Keratinocyte (primary cell): ENCODE results near the gene MYNN. TPM values are rescaled to one million over a fixed set of nuclear protein-coding genes. Genes with fewer than 3 reads are reported as not detected.

Experiments used
- DNase-seq: peaks from one replicate; pipeline ENCODE4 v3.0.0-alpha.2; 2011; ENCODE audit warnings: low read depth, missing footprints, low spot score
- FAIRE-seq: peaks from 2 replicates; lab custom pipeline; 2011; peaks lifted over from hg19 to GRCh38; lab: Jason Lieb, UNC
- H2AFZ ChIP-seq: 2 replicates; pipeline ENCODE4 v1.6.0; 2012; ENCODE audit warnings: low read length, control low read depth, inconsistent platforms; ENCODE audit not compliant: control insufficient read depth
- H3K27ac ChIP-seq: 2 replicates; pipeline ENCODE4 v1.5.1; 2011; ENCODE audit warnings: low read length; ENCODE audit not compliant: control insufficient read depth, insufficient read depth
- H3K27me3 ChIP-seq: 3 replicates; pipeline ENCODE4 v1.6.0; 2011; ENCODE audit warnings: low read length; ENCODE audit not compliant: control insufficient read depth, insufficient read depth; ENCODE audit errors: extremely low read depth
- H3K36me3 ChIP-seq, 2 experiments: 2 replicates in 1 of 2; 3 replicates in 1 of 2; pipeline ENCODE4 v1.5.1; 2011; ENCODE audit warnings: low read length in 2 of 2, mild to moderate bottlenecking in 1 of 2; ENCODE audit not compliant: control insufficient read depth in 2 of 2, insufficient read depth in 2 of 2; ENCODE audit errors: extremely low read depth in 1 of 2
- H3K4me1 ChIP-seq: 3 replicates; pipeline ENCODE4 v1.5.1; 2011; ENCODE audit warnings: low read length; ENCODE audit not compliant: control insufficient read depth, insufficient read depth; ENCODE audit errors: extremely low read depth
- H3K4me2 ChIP-seq: 3 replicates; pipeline ENCODE4 v1.6.0; 2011; ENCODE audit warnings: low read depth, low read length; ENCODE audit not compliant: control insufficient read depth, insufficient read depth; ENCODE audit errors: extremely low read depth
- H3K4me3 ChIP-seq, 3 experiments: fragments of 200-600 bp in 1 of 3; sonication (generic) in 1 of 3; 2 replicates in 2 of 3; 3 replicates in 1 of 3; pipeline ENCODE4 v1.5.1; 2011 to 2016; ENCODE audit warnings: low read length in 3 of 3, mild to moderate bottlenecking in 3 of 3, control low read depth in 2 of 3, inconsistent platforms in 1 of 3, low read depth in 1 of 3, mixed read lengths in 1 of 3, mixed run types in 1 of 3, moderate library complexity in 1 of 3; ENCODE audit not compliant: control insufficient read depth in 2 of 3, insufficient read depth in 2 of 3; ENCODE audit errors: extremely low read depth in 1 of 3
- H3K79me2 ChIP-seq: 2 replicates; pipeline ENCODE4 v1.6.0; 2012; ENCODE audit warnings: low read length; ENCODE audit not compliant: control insufficient read depth, insufficient read depth
- H3K9ac ChIP-seq: 3 replicates; pipeline ENCODE4 v1.6.0; 2011; ENCODE audit warnings: low read length; ENCODE audit not compliant: control insufficient read depth, insufficient read depth; ENCODE audit errors: extremely low read depth
- H3K9me1 ChIP-seq: 3 replicates; pipeline ENCODE4 v1.6.0; 2011; ENCODE audit warnings: low read length; ENCODE audit not compliant: control insufficient read depth, insufficient read depth; ENCODE audit errors: extremely low read depth
- H3K9me3 ChIP-seq: 2 replicates; pipeline ENCODE4 v1.5.1; 2012; ENCODE audit warnings: low read depth, low read length; ENCODE audit not compliant: control insufficient read depth
- H4K20me1 ChIP-seq: 3 replicates; pipeline ENCODE4 v1.6.0; 2011; ENCODE audit warnings: low read length; ENCODE audit not compliant: control insufficient read depth, insufficient read depth; ENCODE audit errors: extremely low read depth
- EZH2 ChIP-seq: IDR thresholded peaks from one replicate; pipeline ENCODE4 v1.6.1; 2012; ENCODE audit warnings: inconsistent platforms, mild to moderate bottlenecking, low read length, moderate library complexity
- dilution Hi-C: fragments of 300-500 bp; cut with MboI; formaldehyde crosslinking; loops from one replicate; pipeline ENCODE4 v1.7.0; 2020; ENCODE audit warnings: low sequenced_read_pairs; ENCODE audit not compliant: extremely low pct_ligation_motif_present
- polyA plus RNA-seq, 5 experiments: library from polyadenylated mRNA; depleted of rRNA in 3 of 5; stranded (reverse) in 3 of 5; stranded (forward) in 1 of 5; unstranded in 1 of 5; fragments of >200 nt; gene quantifications; 1 replicate in 1 of 5; 2 replicates in 3 of 5; 3 replicates in 1 of 5; pipeline versions ENCODE4 v1.2.1 to v1.2.3, GENCODE V29; 2011 to 2012; ENCODE audit warnings: missing spikeins in 2 of 5, low read depth in 1 of 5, low replicate concordance in 1 of 5
- TF ChIP-seq, protein P1 (sequence below), 3 experiments: IDR thresholded peaks in 1 of 3; conservative IDR thresholded peaks in 1 of 3; optimal IDR thresholded peaks in 1 of 3; 2 replicates in 2 of 3; 3 replicates in 1 of 3; pipeline versions ENCODE3 to v1.5.1; 2011; ENCODE audit warnings: low read length in 3 of 3, mild to moderate bottlenecking in 3 of 3, moderate library complexity in 2 of 3, control low read depth in 1 of 3, inconsistent platforms in 1 of 3; ENCODE audit not compliant: insufficient read depth in 2 of 3; ENCODE audit errors: extremely low read depth in 1 of 3

Gene MYNN
- polyA plus RNA-seq, 1 donor (not counting 4 experiments of a cell fraction or from before 2014, with no cell fraction given): 16.9 TPM

DNA sequence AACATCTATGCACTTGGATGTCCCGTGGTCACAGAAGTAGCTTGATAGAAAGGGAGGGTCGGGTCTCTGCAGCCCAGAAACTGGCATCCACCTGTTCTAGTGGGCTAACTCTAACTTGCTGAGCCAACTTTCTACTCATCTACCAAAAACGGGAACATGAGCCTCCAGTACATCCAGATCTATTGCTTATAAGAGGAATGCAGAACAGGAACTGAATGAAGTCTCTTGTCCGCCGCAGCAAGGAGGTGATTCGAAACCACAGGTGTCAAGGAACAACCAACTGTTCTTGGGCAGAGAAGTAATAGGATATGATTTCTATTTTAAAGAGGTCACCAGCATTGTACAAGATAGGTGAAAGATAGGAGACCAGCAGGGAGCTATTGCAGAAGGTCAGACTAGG, 26.3 kb upstream of the MYNN start:
- Histone ChIP-seq H3K4me2 (no peak overlapping the region), H2AFZ (no peak overlapping the region), H3K27me3 (no peaks in the 10 kb centered on the region), H4K20me1 (no peaks in the 10 kb centered on the region), H3K9me1 (no peaks in the 10 kb centered on the region), H3K27ac (no peak overlapping the region), H3K4me1 (peaks cover 15% of the 10 kb centered on the region), H3K9me3 (no peaks in the 10 kb centered on the region), H3K4me3 (no peak overlapping the region), H3K79me2 (no peaks in the 10 kb centered on the region), H3K36me3 (no peaks in the 10 kb centered on the region), H3K9ac (no peak overlapping the region)
- dilution Hi-C loops: no loop called here
- TF ChIP-seq EZH2: no peak
- TF ChIP-seq, protein P1, sequence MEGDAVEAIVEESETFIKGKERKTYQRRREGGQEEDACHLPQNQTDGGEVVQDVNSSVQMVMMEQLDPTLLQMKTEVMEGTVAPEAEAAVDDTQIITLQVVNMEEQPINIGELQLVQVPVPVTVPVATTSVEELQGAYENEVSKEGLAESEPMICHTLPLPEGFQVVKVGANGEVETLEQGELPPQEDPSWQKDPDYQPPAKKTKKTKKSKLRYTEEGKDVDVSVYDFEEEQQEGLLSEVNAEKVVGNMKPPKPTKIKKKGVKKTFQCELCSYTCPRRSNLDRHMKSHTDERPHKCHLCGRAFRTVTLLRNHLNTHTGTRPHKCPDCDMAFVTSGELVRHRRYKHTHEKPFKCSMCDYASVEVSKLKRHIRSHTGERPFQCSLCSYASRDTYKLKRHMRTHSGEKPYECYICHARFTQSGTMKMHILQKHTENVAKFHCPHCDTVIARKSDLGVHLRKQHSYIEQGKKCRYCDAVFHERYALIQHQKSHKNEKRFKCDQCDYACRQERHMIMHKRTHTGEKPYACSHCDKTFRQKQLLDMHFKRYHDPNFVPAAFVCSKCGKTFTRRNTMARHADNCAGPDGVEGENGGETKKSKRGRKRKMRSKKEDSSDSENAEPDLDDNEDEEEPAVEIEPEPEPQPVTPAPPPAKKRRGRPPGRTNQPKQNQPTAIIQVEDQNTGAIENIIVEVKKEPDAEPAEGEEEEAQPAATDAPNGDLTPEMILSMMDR (optimal IDR thresholded peaks at IDR 0.05 in 1 of 3, IDR thresholded peaks at IDR 0.05 in 1 of 3, conservative IDR thresholded peaks at IDR 0.05 in 1 of 3; ENCODE audit: extremely low read depth in 1 of 3, insufficient read depth in 2 of 3, low read length in 3 of 3): no peak
- FAIRE-seq (no peak), DNase-seq (no peak)

DNA sequence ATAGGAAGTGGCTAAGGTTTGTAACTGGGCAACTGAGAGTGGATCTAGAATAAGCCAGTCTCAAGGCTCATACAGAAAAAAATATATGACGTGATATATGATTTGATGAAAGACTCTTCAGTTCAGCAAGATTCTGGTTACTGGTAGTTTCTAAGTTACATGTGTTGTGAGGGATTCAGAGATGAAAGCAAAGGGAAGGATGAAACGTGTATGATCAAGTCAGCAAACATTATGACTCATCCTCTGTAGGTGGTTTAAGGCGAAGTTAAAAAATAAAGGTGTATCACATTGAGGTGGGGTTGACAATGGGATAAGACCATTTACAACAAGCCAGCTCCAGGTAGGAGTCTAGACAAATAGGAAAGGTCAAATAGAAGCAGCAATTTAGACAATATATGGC, 24.5 kb upstream of the MYNN start:
- Histone ChIP-seq H3K27ac (peak overlapping the region; percentile 58), H3K9ac (no peak overlapping the region), H4K20me1 (no peaks in the 10 kb centered on the region), H3K79me2 (no peaks in the 10 kb centered on the region), H3K9me3 (no peaks in the 10 kb centered on the region), H3K36me3 (no peaks in the 10 kb centered on the region), H3K4me1 (peaks cover 15% of the 10 kb centered on the region), H3K9me1 (no peaks in the 10 kb centered on the region), H2AFZ (no peak overlapping the region), H3K4me2 (peak overlapping the region; percentile 58), H3K4me3 (peak overlapping the region in 1 of 3 experiments; percentile 7), H3K27me3 (no peaks in the 10 kb centered on the region)
- peak; percentile 48 for DNase-seq
- TF ChIP-seq, protein P1 (optimal IDR thresholded peaks at IDR 0.05 in 1 of 3, IDR thresholded peaks at IDR 0.05 in 1 of 3, conservative IDR thresholded peaks at IDR 0.05 in 1 of 3; ENCODE audit: extremely low read depth in 1 of 3, insufficient read depth in 2 of 3, low read length in 3 of 3): no peak
- no peak for TF ChIP-seq EZH2
- dilution Hi-C loops: no loop called here
- FAIRE-seq: peak; percentile 93
